Activated CD8-positive, alpha-beta T cell treated with anti-CD3 and anti-CD28 coated beads for 36 hours (primary cell): ENCODE measurements around the gene DHRS13. TPM values are rescaled to one million over a fixed set of nuclear protein-coding genes. Genes with fewer than 3 reads are reported as not detected.
A peak's percentile ranks its signal among the peaks of the same experiment; 100 is the strongest.

Experiments
- ATAC-seq: fragments of 200-7000 bp; cut with Tn5 transposase; one replicate; pipeline ENCODE4 v1.10.0; 2021; ENCODE audit warnings: mild to moderate bottlenecking, moderate library complexity
- CTCF ChIA-PET: fragments of 350-600 bp; sonication (Branson Sonifier 250); formaldehyde crosslinking; loops from one replicate; lab custom pipeline; 2021; ENCODE audit warnings: antibody characterized with exemption; lab: Charles Lee
- POLR2A ChIA-PET: fragments of 350-600 bp; sonication (Branson Sonifier 250); formaldehyde crosslinking; loops from one replicate; lab custom pipeline; 2021; ENCODE audit warnings: antibody characterized with exemption; lab: Charles Lee
- DNase-seq: peaks from one replicate; pipeline ENCODE4 v3.0.0-alpha.2; 2020
- H3K27ac Mint-ChIP-seq: one replicate; pipeline ENCODE4 v1.8.0; 2021; ENCODE audit warnings: mild to moderate bottlenecking, mixed read lengths
- H3K27me3 Mint-ChIP-seq: one replicate; pipeline ENCODE4 v1.8.0; 2021; ENCODE audit warnings: mixed read lengths
- H3K36me3 Mint-ChIP-seq: one replicate; pipeline ENCODE4 v1.8.0; 2021; ENCODE audit warnings: low read depth, mixed read lengths
- H3K4me1 Mint-ChIP-seq: one replicate; pipeline ENCODE4 v1.8.0; 2021; ENCODE audit warnings: low read depth, mixed read lengths
- H3K4me3 Mint-ChIP-seq: one replicate; pipeline ENCODE4 v1.8.0; 2021; ENCODE audit warnings: mild to moderate bottlenecking, moderate library complexity, mixed read lengths
- H3K9me3 Mint-ChIP-seq: one replicate; pipeline ENCODE4 v1.8.0; 2021; ENCODE audit warnings: mixed read lengths
- intact Hi-C: fragments of 100-400 bp; cut with micrococcal nuclease; formaldehyde crosslinking; loops from one replicate; pipeline ENCODE4 v1.10.0; 2022
- total RNA-seq, 2 experiments: library from RNA; stranded (reverse); gene quantifications; one replicate each; pipeline ENCODE4 v1.2.3, GENCODE V29; 2021
- TF ChIP-seq, protein P1 (sequence below): fragments of 200-600 bp; IDR thresholded peaks from one replicate; pipeline ENCODE4 v1.8.0; 2022; ENCODE audit warnings: antibody characterized with exemption, mild to moderate bottlenecking

Gene DHRS13
- total RNA-seq, 2 experiments from 2014 or later = 37.3 to 38.2 TPM

DNA sequence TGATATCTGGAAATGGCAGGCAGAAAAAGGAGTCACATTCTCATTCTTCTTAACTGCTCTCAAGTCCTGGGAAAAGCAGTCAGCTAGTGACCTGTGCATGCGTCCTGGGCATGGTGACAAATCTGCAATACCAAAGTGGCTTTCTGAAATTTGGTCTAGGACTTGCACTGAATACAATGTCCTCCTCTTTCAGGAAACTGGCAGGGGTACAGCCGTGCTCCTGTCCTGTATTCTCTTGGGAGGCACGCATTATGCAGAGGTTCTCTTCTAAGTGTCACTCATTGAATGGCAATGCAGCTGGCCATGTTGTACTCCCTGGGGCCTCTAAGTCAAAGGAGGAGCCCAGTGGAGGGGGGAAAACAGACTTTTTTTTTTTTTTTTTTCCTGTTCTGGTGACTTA, 37.8 kb upstream of the DHRS13 start:
- Mint-ChIP-seq H3K4me3 (no peak overlapping the region), H3K27ac (peak overlapping the region; percentile 63), H3K27me3 (no peaks in the 10 kb centered on the region), H3K36me3 (peaks cover 39% of the 10 kb centered on the region), H3K4me1 (peaks cover 81% of the 10 kb centered on the region), H3K9me3 (no peaks in the 10 kb centered on the region)
- TF ChIP-seq, protein P1, sequence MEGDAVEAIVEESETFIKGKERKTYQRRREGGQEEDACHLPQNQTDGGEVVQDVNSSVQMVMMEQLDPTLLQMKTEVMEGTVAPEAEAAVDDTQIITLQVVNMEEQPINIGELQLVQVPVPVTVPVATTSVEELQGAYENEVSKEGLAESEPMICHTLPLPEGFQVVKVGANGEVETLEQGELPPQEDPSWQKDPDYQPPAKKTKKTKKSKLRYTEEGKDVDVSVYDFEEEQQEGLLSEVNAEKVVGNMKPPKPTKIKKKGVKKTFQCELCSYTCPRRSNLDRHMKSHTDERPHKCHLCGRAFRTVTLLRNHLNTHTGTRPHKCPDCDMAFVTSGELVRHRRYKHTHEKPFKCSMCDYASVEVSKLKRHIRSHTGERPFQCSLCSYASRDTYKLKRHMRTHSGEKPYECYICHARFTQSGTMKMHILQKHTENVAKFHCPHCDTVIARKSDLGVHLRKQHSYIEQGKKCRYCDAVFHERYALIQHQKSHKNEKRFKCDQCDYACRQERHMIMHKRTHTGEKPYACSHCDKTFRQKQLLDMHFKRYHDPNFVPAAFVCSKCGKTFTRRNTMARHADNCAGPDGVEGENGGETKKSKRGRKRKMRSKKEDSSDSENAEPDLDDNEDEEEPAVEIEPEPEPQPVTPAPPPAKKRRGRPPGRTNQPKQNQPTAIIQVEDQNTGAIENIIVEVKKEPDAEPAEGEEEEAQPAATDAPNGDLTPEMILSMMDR = no peak
- ChIA-PET CTCF (interaction anchor here (0.9 to 2.2 kb wide), 5 partner anchors 9 to 177 kb away, joined by 3 to 9 read pairs (median 4); no protein-coding TSS in a partner anchor), POLR2A (interaction anchor here (1.5 kb wide), 1 partner anchor 39 kb away, joined by 4 read pairs; no protein-coding TSS in a partner anchor)
- no peak for ATAC-seq
- no peak for DNase-seq
- intact Hi-C loops = no loop called here

DNA sequence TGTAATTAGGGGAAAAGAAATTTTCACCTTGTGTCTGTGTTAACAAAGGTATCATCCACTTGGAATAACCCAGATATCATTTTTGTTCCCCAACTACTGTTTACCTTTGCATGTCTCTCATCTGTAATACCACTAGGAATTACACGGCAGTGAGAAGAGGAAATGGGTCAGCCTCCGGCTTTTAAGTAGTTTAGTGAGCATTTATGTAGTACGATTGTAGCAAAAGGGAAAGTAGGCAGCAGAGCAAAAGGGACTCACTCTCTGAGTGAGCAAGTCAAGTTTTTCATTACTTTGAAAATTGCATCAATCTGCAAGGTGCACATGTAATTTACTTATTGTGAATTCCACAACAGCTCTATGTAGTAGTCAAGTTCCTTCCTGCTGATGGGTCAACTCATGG, 37.3 kb upstream of the DHRS13 start:
- Mint-ChIP-seq H3K36me3 (peaks cover 38% of the 10 kb centered on the region), H3K27ac (peak overlapping the region; percentile 63), H3K27me3 (no peaks in the 10 kb centered on the region), H3K4me3 (no peak overlapping the region), H3K4me1 (peaks cover 79% of the 10 kb centered on the region), H3K9me3 (no peaks in the 10 kb centered on the region)
- DNase-seq = no peak
- ATAC-seq = peak; percentile 38
- intact Hi-C loops = no loop called here
- TF ChIP-seq, protein P1 = no peak
- ChIA-PET POLR2A (interaction anchor here (0.9 to 1.6 kb wide), 5 partner anchors 9 to 82 kb away, joined by 3 to 6 read pairs (median 4); no protein-coding TSS in a partner anchor), CTCF (interaction anchor here (0.9 to 2.2 kb wide), 7 partner anchors 9 to 214 kb away, joined by 3 to 9 read pairs (median 3); partner anchors contain the start of genes DHRS13 and TLCD1)

DNA sequence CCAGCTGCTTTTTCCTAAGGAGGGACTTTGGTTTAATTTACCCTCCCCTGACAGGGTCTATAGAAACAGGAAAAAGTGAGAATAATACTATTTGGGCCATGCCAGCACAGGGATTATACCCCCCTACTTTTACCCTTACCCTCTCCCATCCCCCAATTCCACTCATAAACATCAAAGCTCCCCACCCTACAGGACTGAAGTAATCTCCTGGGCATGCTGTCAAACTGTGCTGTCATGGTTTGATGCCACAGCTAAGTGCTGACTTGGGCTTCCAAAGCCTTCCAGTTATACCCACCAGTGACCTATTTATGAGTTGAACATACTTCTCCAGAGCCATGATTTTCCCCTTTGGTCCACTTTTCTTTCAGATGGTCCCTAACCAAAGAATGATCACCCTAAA, 35.7 kb upstream of the DHRS13 start:
- Mint-ChIP-seq H3K4me1 (peaks cover 76% of the 10 kb centered on the region), H3K27ac (no peak overlapping the region), H3K36me3 (peaks cover 37% of the 10 kb centered on the region), H3K9me3 (no peaks in the 10 kb centered on the region), H3K27me3 (no peaks in the 10 kb centered on the region), H3K4me3 (no peak overlapping the region)
- POLR2A ChIA-PET = interaction anchor here (1.2 to 5.1 kb wide), 3 partner anchors 9 to 80 kb away, joined by 3 to 34 read pairs (median 4); no protein-coding TSS in a partner anchor
- CTCF ChIA-PET = interaction anchor here (1.0 to 3.6 kb wide), 6 partner anchors 11 to 212 kb away, joined by 3 to 19 read pairs (median 7); partner anchors contain the start of gene DHRS13
- intact Hi-C loops = no loop called here
- TF ChIP-seq, protein P1 = no peak
- ATAC-seq = no peak
- no peak for DNase-seq

DNA sequence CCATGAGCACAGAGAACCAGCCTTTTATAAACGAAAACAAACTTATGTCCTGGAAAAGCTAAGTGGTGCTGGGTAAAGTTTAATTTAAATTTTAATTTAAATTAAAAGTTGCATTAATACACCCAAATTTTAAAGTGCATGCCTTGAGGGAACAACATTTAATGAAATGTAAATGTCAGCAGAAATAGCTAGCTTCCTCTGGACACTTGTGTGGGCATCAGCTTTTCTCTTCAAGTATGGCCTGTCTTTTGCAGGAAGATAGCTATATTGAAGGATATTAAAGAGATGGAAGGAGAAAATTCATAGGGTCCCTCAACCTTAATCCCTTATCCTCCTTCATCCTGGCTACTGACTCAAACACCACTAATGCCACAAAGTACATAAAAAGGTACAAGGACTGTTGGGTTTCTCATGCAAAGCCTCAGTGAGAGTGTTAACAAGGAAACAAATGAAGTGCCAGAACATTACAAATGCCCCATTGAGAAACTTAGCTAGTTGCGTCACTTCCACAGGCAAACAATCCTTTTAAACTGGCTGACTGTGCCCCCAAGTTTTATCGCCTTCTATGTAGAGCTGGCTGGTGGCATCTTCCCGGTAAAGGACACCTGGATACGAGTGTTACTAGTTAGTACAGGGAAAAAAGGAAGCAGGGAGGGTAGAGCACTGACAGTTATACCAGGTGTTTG, 34.3 kb upstream of the DHRS13 start:
- CTCF ChIA-PET = interaction anchor here (1.2 to 3.6 kb wide), 6 partner anchors 9 to 180 kb away, joined by 3 to 19 read pairs (median 8); no protein-coding TSS in a partner anchor
- DNase-seq = no peak
- no peak overlapping the region for H3K27ac Mint-ChIP-seq
- H3K4me3 Mint-ChIP-seq = no peak overlapping the region
- TF ChIP-seq, protein P1 = no peak
- H3K4me1 Mint-ChIP-seq = peaks cover 74% of the 10 kb centered on the region
- H3K9me3 Mint-ChIP-seq = no peaks in the 10 kb centered on the region
- ATAC-seq = no peak
- POLR2A ChIA-PET = interaction anchor here (0.5 to 5.1 kb wide), 5 partner anchors 11 to 210 kb away, joined by 3 to 34 read pairs (median 4); no protein-coding TSS in a partner anchor
- no peaks in the 10 kb centered on the region for H3K27me3 Mint-ChIP-seq
- intact Hi-C loops = no loop called here
- H3K36me3 Mint-ChIP-seq = peaks cover 30% of the 10 kb centered on the region
